SH-SY5Y (cell line): ENCODE data around the gene DYRK1A.

Experiments
- GATA2 ChIP-seq: IDR thresholded peaks from 2 replicates; pipeline ENCODE4 v1.6.1; 2011; ENCODE audit warnings: mild to moderate bottlenecking, low read depth, low read length
- GATA3 ChIP-seq: IDR thresholded peaks from 2 replicates; pipeline ENCODE4 v1.6.1; 2011; ENCODE audit warnings: low read depth, mild to moderate bottlenecking, low read length, moderate library complexity

- TF ChIP-seq GATA2 (no peak), GATA3 (no peak)
These were observed 2.6 kb upstream of the DYRK1A start for GRCh38 chr21:37363936-37364335.
